HepG2 (cell line): Measurements from ENCODE around the gene ADM. TPM values are rescaled to one million over a fixed set of nuclear protein-coding genes. Genes with fewer than 3 reads are reported as not detected.

ENCODE experiments used
- CENPX ChIP-seq: sonication (generic); formaldehyde crosslinking; IDR thresholded peaks from 2 replicates; pipeline ENCODE4 v1.9.0; 2021; ENCODE audit warnings: mild to moderate bottlenecking, missing genetic modification reagents, moderate library complexity
- ETS1 ChIP-seq: sonication (generic); formaldehyde crosslinking; IDR thresholded peaks from 2 replicates; pipeline ENCODE4 v1.4.0; 2020; ENCODE audit warnings: missing genetic modification reagents
- FOXO4 ChIP-seq: sonication (generic); formaldehyde crosslinking; conservative IDR thresholded peaks from 2 replicates; pipeline ENCODE4 v1.8.1; 2023; ENCODE audit warnings: missing genetic modification reagents
- GATA4 ChIP-seq: sonication (generic); IDR thresholded peaks from 2 replicates; pipeline ENCODE4 v1.6.1; 2016; ENCODE audit warnings: antibody characterized with exemption, low read depth, borderline replicate concordance
- HNRNPUL1 ChIP-seq: fragments of 200-400 bp; formaldehyde crosslinking; IDR thresholded peaks from 2 replicates; pipeline ENCODE4 v1.6.1; 2017; ENCODE audit warnings: low read depth, mild to moderate bottlenecking, low read length, moderate library complexity
- HOXA5 ChIP-seq: sonication (generic); formaldehyde crosslinking; IDR thresholded peaks from 2 replicates; pipeline ENCODE4 v1.4.0; 2020; ENCODE audit warnings: missing genetic modification reagents
- KAT7 ChIP-seq: IDR thresholded peaks from 2 replicates; pipeline ENCODE4 v1.6.1; 2018; ENCODE audit warnings: borderline replicate concordance, missing compliant biosample characterization
- KMT2A ChIP-seq: sonication (generic); formaldehyde crosslinking; IDR thresholded peaks from 2 replicates; pipeline ENCODE4 v1.4.0; 2020; ENCODE audit warnings: missing genetic modification reagents
- MEF2D ChIP-seq: sonication (generic); formaldehyde crosslinking; IDR thresholded peaks from 2 replicates; pipeline ENCODE4 v1.5.1; 2020; ENCODE audit warnings: mild to moderate bottlenecking, missing genetic modification reagents
- MXI1 ChIP-seq: IDR thresholded peaks from 3 replicates; pipeline ENCODE4 v1.6.1; 2012; ENCODE audit warnings: low read depth, low read length, inconsistent platforms, borderline replicate concordance
- NAIF1 ChIP-seq: sonication (generic); formaldehyde crosslinking; IDR thresholded peaks from 2 replicates; pipeline ENCODE4 v1.5.0; 2020; ENCODE audit warnings: mild to moderate bottlenecking, missing genetic modification reagents, borderline replicate concordance
- POLR2AphosphoS2 ChIP-seq: IDR thresholded peaks from 2 replicates; pipeline ENCODE4 v1.6.1; 2011; ENCODE audit warnings: low read depth, low read length, improper control_type of control experiment
- RELA ChIP-seq: sonication (generic); formaldehyde crosslinking; IDR thresholded peaks from 2 replicates; pipeline ENCODE4 v1.4.0; 2020; ENCODE audit warnings: missing genetic modification reagents
- RFX3 ChIP-seq: IDR thresholded peaks from 2 replicates; pipeline ENCODE4 v1.6.1; 2016; ENCODE audit warnings: missing biosample characterization, missing genetic modification reagents
- SMAD9 ChIP-seq: sonication (generic); formaldehyde crosslinking; IDR thresholded peaks from 2 replicates; pipeline ENCODE4 v1.5.1; 2020; ENCODE audit warnings: mild to moderate bottlenecking, missing genetic modification reagents
- TBX2 ChIP-seq: sonication (generic); formaldehyde crosslinking; IDR thresholded peaks from 2 replicates; pipeline ENCODE4 v1.5.0; 2020; ENCODE audit warnings: missing genetic modification reagents, mild to moderate bottlenecking, borderline replicate concordance
- TFDP2 ChIP-seq: sonication (generic); formaldehyde crosslinking; IDR thresholded peaks from 2 replicates; pipeline ENCODE4 v1.4.0; 2020; ENCODE audit warnings: missing genetic modification reagents
- TRAFD1 ChIP-seq: sonication (generic); formaldehyde crosslinking; IDR thresholded peaks from 2 replicates; pipeline ENCODE4 v1.5.1; 2020; ENCODE audit warnings: missing genetic modification reagents, mild to moderate bottlenecking, borderline replicate concordance
- YY1 ChIP-seq: IDR thresholded peaks from 2 replicates; pipeline ENCODE4 v1.6.1; 2011; ENCODE audit warnings: low read length, low read depth, moderate library complexity, mild to moderate bottlenecking; ENCODE audit not compliant: insufficient read depth, insufficient replicate concordance
- ZFP90 ChIP-seq: sonication (generic); formaldehyde crosslinking; IDR thresholded peaks from 2 replicates; pipeline ENCODE4 v1.8.0; 2022; ENCODE audit warnings: missing genetic modification reagents, mild to moderate bottlenecking, inconsistent platforms, borderline replicate concordance
- ZNF138 ChIP-seq: sonication (generic); formaldehyde crosslinking; IDR thresholded peaks from 2 replicates; pipeline ENCODE4 v1.5.0; 2020; ENCODE audit warnings: mild to moderate bottlenecking, low read depth, missing genetic modification reagents
- ZNF160 ChIP-seq: sonication (generic); formaldehyde crosslinking; IDR thresholded peaks from 2 replicates; pipeline ENCODE4 v1.8.0; 2022; ENCODE audit warnings: mild to moderate bottlenecking, inconsistent platforms, missing genetic modification reagents
- ZNF251 ChIP-seq: sonication (generic); formaldehyde crosslinking; IDR thresholded peaks from 2 replicates; pipeline ENCODE4 v1.9.0; 2021; ENCODE audit warnings: mild to moderate bottlenecking, missing genetic modification reagents
- ZNF616 ChIP-seq: sonication (generic); formaldehyde crosslinking; IDR thresholded peaks from 2 replicates; pipeline ENCODE4 v1.5.0; 2020; ENCODE audit warnings: low read depth, mild to moderate bottlenecking, missing genetic modification reagents
- ZNF644 ChIP-seq: IDR thresholded peaks from 2 replicates; pipeline ENCODE4 v1.6.1; 2016; ENCODE audit warnings: low read depth
- ZNF746 ChIP-seq: sonication (generic); formaldehyde crosslinking; IDR thresholded peaks from 2 replicates; pipeline ENCODE4 v1.8.0; 2022; ENCODE audit warnings: mild to moderate bottlenecking, missing genetic modification reagents
- polyA plus RNA-seq, 8 experiments: library from polyadenylated mRNA; depleted of rRNA in 3 of 8; stranded (reverse) in 7 of 8; unstranded in 1 of 8; fragments of >200 nt; fragmentation: Illumina TruSeq in 4 of 8; extraction: Trizol in 4 of 8; gene quantifications; 2 replicates each; pipeline versions ENCODE4 v1.2.1 to v1.2.3, GENCODE V29; 2011 to 2016; ENCODE audit warnings: low read depth in 4 of 8, missing spikeins in 1 of 8, mixed read lengths in 1 of 8; ENCODE audit not compliant: insufficient read depth in 1 of 8
- total RNA-seq, 5 experiments: library from RNA; depleted of rRNA; stranded (reverse); fragments of >200 nt; fragmentation: Illumina TruSeq; extraction: Trizol; gene quantifications; 2 replicates each; pipeline ENCODE4 v1.2.3, GENCODE V29; 2016; ENCODE audit warnings: low read depth in 1 of 5

Gene ADM
- total and polyA plus RNA-seq, 2 of the 13 experiments (the other 11 are each of a cell fraction or from before 2014, with no cell fraction given), result 10.7 to 26.1 TPM

GRCh38 chr11:10285148-10285802, 19.6 kb upstream of the ADM start (continued):
- TF ChIP-seq FOXO4 (no peak), KMT2A (CRISPR knock-in tag) (no peak; the same call in 1 of the 2 replicates), ZNF746 (no peak), CENPX (CRISPR knock-in tag) (no peak), RELA (CRISPR knock-in tag) (no peak), NAIF1 (no peak), MEF2D (no peak), TFDP2 (CRISPR knock-in tag) (no peak), ZNF138 (CRISPR knock-in tag) (no peak), ZFP90 (CRISPR knock-in tag) (no peak), TBX2 (CRISPR knock-in tag) (no peak; the same call in 1 of the 2 replicates), ZNF616 (CRISPR knock-in tag) (no peak), RFX3 (no peak), HNRNPUL1 (no peak), MXI1 (no peak), POLR2AphosphoS2 (no peak), YY1 (no peak), KAT7 (CRISPR knock-in tag) (peak; percentile 33; the same call in 1 of the 2 replicates), SMAD9 (CRISPR knock-in tag) (no peak), TRAFD1 (no peak), ETS1 (CRISPR knock-in tag) (no peak), ZNF644 (no peak), ZNF251 (CRISPR knock-in tag) (no peak), GATA4 (peak; percentile 18; the same call in 1 of the 2 replicates), HOXA5 (peak; percentile 46; the same call in 1 of the 2 replicates), ZNF160 (CRISPR knock-in tag) (no peak)
